ENCODE measurements around the gene THOP1.
"Not testable (repeated sequence)": the region's sequence is repeated elsewhere in the genome, so short reads cannot be mapped to it uniquely, and the experiment has no call there.

The THOP1 gene

DNA sequence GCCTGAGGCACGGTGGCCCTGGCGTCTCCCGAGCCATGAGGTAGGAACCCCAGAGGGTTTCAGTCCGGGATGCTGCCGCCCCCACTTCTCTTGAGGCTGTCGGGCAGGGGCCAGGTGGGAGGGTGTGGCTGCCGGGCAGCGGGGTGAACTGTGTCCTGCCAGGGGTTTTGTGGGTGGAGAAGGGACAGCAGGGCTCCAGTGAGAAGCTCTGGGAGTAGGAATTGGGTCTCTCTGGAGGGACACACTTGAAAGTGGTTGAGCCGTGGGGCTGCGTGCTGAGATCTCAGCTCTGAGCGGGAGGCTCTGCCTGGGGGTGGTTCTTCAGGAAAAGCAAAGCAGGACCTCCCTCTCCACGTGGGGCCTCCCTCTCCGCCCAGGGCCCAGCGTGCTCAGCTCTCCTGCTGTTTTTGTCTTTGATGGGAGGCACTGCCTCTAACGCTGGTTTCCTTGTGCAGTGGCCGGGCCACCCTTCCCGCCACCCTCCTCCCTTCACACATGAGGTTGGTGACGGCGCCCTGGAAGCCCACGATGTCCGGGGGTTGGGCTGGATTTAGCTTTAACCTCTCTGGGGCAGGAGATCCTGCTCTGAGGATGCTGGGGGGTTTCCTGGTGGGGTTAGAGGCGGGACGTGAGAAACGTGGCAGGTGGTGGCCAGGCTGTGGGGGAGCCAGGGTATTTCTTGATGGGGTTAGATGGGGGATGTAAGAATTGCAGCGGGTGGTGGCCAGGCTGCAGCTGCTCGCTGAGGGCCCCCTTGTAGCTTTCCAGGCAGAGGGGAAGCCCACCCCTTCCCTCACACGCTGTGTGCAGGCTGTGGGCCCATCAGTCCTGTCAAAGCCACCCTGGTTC, 19.1 kb downstream of the THOP1 start:
- no peak for DNase-seq

DNA sequence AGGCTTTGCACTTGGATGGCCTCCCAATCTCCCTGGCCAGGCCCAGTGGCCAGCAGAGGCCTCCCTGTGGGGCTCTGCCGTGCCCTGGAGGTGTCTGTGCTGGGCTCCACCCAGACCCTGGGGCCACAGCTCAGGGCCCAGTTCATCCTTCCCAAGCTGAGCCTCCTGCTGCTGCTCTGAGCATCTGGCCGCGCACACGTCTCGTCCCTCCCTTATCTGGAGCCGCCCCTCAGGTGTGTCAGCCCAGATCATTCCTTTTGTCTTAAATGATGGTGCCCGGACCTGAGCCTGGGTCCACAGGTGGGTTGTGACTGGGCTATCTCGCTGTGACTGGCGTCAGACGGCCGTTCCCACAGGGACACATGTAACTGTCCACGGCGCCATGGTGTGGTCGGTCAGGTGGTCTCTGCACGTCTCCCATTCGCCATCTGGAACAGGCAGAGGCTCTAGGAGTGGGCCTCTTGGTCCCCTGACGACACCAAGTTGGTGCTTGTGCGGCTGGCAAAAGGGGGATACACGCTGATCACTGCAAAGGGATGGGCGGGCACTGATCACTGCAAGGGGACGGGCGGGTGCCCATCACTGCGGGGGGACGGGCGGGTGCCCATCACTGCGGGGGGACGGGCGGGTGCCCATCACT, 20.1 kb downstream of the THOP1 start:
- DNase-seq: no peak

DNA sequence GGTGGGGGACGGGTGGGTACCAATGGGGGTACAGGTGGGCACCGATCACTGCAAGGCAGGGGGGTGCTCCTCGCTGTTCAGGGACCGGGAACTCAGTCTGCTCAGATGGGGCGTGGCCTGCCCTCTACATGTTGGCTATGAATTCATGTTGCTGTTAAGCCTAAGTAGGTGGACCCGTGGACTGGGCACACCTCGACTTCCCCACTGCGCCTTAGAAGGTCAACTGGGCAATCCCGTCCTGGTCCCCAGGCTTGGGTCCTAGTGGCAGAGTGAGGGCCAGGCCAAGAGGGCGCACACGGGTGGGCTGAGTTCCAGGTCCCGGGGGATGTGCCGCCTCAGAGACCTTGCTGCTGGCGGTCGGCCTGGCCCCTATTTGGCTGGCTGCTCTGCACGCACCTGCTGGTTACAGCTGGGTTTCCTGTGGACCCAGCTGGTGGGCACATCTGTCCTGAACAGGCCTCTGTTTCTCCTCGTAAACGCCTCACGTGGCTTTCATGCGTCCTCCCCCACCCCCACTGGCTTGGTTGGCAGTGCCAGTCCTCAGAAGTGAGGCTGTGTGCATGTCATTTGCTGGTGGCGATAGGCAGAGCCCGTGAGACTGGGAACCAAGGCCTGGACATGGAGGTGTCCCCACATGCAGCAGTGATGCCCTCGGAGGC, 20.8 kb downstream of the THOP1 start:
- DNase-seq: no peak

DNA sequence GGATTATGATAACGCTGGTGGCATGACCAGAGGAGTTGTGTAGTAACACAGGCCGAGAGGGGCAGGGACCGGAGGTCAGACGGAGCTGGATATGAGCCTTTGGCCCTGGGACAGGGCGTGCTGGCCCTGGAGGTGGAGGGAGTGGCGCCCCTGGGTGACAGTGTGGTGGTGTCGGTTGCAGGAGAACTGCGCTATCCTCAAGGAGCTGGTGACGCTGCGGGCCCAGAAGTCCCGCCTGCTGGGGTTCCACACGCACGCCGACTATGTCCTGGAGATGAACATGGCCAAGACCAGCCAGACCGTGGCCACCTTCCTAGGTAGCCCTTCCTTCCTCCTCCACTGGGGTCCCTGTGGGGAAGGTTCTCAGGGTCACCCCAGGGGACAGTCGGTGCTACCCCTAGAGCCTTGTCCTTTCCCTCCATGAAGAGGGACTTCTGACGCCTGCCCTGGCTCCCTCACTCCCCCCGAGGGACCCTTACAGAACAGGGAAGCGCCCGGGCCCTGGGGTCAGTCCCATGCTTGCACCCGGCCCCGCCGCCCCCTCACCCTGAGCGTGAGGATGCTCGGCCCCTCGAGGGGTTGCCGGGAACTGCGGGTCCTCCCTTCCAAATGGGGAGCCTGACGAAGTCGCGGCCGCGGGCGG, 21.6 kb downstream of the THOP1 start:
- no peak for DNase-seq

DNA sequence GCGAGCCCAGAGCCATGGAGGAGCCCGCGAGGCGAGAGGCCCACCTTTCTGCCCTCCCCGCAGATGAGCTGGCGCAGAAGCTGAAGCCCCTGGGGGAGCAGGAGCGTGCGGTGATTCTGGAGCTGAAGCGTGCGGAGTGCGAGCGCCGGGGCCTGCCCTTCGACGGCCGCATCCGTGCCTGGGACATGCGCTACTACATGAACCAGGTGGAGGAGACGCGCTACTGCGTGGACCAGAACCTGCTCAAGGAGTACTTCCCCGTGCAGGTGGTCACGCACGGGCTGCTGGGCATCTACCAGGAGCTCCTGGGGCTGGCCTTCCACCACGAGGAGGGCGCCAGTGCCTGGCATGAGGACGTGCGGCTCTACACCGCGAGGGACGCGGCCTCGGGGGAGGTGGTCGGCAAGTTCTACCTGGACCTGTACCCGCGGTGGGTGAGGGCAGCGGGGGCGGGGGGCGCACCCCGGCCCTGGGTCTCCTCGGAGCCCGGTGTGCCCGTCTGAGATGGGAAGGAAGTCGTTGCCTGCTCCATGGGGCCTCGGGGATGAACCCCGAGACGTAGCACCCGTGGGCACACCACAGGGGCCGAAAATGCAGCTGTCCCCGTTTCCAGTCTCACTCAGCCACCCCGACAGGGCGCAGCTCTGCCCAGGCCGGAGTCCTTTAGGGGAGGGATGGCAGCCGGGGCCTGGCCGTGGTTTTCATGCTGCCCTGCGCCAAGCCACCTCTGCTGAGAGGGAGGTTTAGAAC, 22.3 kb downstream of the THOP1 start:
- no peak for DNase-seq

DNA sequence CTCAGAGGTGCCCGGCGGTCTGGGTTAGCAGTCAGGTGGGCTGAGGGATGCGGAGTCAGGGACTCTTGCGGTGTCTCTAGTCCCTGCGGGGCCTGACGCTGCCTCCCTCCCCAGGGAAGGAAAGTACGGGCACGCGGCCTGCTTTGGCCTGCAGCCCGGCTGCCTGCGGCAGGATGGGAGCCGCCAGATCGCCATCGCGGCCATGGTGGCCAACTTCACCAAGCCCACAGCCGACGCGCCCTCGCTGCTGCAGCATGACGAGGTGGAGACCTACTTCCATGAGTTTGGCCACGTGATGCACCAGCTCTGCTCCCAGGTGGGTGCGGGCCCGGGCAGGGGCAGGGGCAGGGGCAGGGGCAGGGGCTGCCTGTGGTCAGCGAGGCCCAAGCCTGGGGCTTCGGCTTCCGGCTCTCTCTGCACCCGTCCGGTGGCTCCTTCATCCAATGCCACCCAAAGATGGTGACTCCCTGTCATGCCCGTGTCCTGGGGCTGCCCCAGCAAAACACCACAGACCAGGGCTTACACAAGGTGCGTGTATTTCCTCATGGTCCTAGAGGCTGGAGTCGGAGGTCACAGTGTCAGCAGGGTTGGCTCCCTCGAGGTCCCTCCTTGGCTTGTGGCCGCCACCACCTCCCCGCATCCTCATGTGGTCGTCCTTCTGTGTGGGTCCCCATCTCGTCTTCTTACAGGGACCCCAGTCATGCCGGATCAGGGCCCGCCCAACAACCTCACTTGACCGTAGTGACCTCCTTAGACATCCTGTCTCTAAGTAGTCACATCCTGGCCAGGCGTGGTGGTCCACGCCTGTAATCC, 23.0 kb downstream of the THOP1 start:
- DNase-seq: no peak

DNA sequence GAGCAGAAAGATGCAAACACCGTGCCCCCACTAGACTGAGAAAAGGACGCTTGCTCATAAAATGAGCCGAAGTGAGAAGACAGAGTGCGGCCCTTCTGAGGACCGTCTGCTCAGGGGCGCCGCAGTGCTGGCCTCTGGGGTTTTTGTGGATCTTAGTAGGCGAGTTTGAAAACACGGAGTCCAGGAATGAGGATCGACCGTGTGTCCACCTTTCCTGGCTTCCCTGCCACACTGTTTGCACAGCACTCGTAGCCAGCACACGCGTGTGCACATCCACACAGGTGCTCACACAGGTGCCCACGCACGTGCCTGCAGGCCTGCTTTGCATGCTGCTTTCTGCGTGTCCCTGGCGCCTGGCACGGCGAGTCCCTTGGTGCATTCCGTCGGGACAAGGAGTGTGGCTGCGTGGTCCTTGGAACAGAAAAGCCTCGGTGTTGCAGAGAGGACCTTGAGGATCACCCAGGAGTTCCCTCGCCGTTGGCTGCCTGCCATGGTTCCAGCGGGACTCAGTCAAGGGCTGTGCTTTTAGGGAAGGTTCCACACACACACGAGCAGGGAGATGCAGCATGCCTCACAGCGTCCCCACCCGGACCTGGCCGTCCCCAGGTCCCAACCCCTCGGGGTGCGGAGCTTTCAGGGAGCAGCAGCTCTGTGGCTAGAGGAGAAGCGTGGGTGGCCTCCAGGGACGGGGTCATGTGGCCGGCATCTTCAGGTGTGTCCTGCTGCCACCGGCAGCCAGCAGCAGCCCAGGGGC, 24.3 kb downstream of the THOP1 start:
- no peak for DNase-seq

DNA sequence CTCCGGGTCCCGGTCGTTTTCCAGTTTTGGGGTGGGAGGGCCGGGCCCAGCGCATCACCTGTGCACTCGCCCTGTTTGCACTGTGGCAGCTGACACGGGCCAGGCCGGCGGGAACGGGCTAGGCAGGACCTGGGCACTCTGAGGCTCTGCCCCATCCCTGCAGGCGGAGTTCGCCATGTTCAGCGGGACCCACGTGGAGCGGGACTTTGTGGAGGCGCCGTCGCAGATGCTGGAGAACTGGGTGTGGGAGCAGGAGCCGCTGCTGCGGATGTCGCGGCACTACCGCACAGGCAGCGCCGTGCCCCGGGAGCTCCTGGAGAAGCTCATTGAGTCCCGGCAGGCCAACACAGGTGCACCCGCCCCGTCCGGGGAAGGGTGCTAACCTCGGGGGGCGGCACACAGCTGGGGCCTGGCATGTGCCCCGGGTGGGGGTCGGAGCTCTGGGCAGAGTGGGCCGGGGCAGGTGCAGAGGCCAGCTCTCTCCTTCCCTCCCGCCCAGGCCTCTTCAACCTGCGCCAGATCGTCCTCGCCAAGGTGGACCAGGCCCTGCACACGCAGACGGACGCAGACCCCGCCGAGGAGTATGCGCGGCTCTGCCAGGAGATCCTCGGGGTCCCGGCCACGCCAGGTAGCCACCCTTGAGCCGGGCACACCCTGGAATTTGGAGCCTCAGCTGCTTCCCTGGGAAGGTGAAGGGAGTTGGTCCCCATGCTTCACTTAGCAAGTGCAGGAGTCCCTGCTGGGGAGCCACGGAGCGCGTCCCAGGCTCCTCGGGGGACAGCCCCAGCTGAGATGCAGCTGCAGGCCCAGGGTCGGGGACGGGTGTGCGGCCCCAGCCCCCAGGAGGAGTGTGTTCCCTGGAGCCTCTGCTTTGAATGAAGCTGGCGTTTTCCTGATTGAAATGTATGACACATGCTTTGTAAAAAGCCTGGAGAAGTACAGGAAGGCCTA, 25.1 kb downstream of the THOP1 start:
- no peak for DNase-seq

DNA sequence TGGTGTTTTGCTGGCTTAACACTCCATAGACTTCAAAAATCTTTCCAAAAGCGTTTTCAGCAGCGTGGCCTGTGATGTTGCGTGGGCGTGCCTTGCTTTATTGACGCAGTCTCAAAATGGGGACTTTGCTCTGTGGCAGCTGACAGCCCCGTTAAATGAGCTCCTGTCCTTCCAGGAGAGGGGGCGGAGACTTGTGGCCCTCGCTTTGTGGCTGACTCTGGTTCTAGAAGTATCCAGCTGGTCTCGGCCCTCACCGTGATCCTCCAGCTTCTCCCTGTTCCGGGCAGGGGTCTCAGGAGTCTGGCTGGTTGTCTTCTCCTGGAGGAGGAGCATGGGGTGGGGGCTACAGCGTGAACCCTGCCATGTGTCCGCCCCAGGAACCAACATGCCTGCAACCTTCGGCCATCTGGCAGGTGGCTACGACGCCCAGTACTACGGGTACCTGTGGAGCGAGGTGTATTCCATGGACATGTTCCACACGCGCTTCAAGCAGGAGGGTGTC, 26.0 kb downstream of the THOP1 start:
- DNase-seq: no peak

DNA sequence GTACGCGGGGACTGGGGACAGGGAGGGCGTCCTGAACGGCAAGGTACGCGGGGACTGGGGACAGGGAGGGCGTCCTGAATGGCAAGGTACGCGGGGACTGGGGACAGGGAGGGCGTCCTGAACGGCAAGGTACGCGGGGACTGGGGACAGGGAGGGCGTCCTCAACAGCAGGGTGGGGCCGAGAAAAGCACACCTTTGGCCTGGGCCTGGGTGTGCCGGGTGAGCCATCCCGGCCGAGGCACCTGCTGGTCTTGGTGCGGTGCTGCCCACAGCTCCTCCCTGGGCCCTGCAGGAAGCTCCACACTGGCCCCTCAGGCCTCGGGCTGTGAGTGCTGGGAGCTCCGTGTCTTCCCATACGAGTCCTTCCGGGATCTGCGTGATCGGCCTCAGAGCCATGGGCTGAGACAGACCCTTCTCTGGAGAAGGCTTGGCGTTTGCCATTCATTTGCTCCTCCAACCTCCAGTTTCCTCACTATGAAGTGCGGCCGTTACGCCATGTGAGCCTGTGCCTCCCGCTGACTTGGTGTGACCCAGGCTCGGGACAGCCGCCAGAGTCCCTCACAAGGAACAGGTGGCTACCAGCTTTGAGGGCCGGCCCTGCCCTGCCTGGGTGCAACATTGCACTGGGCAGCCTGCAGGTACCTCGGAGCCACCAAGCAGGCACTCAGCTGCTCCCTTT, 26.6 kb downstream of the THOP1 start:
- no peak for DNase-seq

DNA sequence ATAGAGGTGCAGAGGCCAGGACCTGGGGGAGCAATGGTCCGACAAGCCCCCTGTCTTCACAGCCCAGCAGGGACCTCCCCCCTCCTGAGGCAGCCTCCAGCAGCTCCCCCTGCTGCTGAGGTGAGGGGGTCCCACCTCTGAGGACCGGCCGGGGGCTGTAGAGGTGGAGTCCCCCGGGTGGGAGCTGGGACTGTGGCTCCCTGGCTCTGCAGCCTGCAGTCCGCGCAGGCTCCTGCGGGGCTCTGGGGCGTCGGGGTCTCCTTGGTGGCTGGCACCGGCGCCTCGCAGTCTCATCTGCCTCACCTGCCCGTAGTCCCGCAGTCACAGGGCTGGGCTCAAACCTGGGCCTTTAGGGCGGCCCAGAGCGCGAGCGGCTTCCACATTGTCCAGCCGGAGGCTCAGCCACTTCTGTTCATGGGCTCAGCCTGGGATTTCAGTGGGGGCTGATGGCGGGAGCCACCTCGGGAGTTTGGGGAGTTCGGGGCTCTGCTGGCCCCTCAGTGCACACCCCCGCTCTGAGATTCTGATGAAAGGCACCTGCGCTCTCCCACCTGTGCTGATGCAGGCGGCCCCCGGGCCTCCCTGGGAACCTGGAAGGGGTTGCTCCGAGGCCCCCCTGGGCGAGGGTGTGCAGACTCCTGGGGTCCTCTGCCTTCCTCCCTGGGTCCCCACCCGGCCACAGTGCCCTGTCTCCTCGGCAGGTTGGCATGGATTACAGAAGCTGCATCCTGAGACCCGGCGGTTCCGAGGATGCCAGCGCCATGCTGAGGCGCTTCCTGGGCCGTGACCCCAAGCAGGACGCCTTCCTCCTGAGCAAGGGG, 27.3 kb downstream of the THOP1 start:
- DNase-seq: no peak

DNA sequence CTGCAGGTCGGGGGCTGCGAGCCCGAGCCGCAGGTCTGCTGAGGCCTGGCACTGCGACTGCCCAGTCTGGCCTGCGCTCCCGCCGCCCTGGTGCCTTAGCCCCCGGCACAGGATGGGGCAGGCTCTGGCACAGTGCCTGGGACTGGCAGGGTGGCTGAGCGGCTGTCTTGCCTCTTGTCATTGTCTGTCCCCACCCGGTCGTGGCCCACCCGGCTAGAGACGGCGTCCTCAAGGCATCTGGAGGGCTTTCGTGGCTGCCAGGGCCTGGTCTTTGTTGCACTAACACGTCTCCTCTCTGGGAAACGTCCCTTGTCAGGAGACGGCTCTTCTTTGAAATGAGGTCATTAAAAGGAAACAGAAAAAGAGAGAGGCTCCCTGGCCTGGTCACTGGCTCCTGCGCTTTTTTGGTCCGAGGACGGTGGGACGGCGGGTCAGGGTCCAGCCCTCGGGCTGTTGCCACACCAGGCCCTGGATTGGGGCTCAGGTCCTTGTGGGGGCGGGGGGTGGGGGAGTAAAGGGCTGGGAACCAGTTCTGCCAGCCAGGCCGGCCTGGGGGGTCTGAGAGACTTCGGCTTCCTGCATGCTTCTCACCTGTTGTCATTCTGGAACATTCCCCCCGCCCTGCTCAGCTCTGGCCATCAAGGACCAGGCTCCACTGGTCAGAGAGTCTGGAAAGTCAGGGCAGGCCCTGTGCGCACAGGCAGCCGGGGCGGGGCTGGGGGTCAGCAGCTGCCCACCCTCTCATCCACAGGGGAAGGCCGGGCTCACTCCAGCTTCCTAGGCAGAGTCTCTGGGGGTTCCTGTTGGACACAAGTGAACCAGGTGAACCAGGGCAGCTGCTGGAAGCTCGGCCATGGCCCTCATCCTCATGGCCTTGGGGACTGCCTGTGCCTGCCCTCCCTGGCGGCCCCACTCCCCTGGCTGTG, 28.2 kb downstream of the THOP1 start:
- no peak for DNase-seq

DNA sequence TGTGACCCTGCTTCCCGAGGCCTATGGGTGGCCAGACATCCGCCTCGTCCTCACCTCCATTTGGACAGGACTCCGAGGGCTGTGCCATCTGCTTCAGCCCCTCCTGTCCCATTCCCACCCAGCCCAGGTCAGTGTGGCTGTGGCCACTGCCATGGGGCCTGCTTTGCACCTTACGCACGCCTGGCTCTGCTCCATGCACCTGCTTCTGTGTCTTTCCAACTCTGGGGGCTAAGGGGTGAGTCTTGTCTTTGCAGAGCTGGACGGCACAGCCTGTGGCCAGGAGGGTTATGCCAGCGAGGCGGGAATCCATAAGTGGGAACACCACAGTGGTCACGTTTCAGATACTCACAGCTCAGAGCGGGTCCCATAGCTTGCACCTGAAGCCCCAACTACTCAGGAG, 29.1 kb downstream of the THOP1 start:
- DNase-seq: no peak

DNA sequence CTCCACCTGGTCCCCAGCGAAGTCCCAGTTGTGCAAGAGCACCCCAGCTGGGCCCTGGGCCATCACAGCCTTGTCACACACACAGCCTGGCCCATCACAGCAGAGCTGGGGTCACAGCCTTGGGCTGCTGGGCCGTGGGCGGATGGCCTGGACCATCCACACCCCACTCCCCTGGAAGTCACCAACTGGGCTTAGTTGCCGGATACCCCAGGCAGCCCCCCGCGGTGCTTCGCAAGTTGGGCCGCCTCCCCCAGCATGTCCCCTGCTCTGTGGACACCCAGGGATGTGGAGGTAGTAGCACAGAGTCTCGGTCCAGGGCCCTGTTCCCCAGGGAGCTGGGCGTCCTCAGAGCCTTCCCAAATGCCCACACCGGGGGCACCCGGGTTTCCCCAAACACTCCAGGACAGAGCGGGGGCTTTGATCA, 29.9 kb downstream of the THOP1 start:
- no peak for DNase-seq

DNA sequence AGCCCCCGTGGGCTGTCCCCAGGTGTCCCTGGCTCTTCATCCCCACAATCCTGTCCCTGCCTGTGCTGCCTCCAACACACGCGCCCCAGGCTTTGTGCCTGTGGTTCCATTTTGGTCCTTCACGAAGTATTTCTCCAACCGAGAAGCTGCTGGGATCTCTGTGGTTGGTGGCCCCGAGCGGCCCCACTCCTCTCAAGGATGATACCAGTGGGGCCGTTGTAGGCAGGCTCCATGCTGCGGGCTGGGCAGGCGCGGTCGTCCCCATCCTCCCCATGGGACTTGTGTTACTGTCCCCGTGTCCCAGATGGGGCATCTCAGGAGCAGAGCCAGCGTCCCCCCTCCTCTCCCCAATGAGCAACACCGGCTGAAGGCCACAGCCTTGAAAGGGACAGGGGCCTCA, 30.6 kb downstream of the THOP1 start:
- DNase-seq: no peak

DNA sequence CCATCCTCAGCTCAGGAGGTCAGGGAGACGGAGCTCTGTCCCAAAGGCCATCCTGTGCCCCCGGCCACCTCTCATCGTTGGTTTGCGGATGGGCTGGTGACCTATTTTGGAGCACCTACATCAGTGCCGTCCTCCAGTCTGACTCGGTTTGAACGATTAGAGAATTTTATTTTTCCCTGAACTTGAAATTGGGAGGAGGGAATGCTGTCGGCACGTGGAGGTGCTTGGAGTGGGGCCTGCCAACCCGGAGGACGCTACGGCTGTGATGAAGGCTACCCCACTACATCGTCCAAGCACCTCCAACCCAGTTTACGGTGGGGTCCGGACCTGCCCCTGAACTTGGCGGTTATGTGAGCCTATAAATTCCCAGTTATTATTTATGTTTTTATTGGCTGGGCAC, 31.3 kb downstream of the THOP1 start:
- no peak for DNase-seq

DNA sequence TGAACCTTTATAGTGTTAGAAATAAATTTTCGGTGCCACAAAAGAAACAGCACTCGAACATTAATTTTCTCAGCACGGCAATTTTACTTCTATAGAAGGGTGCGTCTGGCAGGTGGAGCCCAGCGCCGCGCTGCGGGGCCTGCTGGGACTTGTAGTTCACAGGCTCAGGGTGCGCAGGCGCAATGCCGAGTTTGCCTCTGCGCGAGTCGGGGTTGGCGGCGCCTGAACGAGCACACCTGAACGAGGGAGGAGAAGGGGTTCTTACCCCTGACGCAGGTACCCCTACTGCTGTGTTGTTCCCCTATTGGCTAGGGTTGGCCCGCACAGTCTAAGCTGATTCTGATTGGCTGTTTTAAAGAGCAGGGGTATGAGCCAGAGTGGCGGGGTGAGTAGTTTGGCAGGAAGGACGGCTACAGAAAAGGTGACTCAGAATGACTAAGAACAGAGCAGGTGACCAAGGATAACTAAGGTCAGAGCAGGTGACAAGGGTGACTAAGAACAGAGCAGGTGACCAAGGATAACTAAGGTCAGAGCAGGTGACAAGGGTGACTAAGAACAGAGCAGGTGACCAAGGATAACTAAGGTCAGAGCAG, 32.0 kb downstream of the THOP1 start:
- not testable (repeated sequence) for DNase-seq

Measured in NCI-H774 (cell line).